Measurements from ENCODE around the gene FREY1. TPM values are rescaled to one million over a fixed set of nuclear protein-coding genes. Genes with fewer than 3 reads are reported as not detected.

FREY1 gene
- total RNA-seq, 1 donor from 2014 or later, result not detected

DNA sequence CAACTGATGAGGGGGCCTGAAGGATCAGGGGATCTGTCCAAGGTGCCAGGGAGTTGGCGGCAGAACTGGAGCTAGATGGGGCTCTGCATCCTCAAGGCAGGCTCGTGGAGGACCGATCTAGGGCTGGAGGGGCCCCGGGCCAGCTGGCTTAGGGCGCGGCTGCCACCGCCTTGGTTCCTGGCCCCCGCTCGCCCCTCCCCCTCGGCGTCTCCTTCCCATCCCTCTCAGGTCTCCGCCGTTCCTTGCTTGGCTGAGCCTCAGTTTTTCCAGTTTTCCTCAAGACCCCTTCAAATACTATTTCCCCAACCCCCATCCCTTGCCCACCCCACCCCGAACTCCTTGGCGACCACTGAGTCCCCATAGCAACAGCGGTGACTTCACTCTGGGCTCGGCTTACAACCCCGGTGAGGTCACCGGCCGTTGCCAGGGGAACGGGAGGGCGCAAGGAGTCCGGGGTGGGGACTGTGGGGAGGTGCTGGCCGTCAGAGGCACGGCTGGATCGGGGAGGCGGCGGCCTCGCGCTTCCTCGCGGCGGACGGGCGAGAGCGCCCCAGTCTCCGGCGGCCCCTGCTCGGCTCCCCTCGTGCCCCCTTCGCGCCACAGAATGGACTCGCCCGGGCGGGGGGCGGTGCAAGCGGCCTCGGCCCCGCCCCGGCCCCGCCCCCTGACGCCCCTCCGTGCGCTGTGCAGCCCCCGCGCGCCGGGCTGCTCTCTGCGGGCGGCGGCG lies 7.5 kb downstream of the FREY1 start:
- TF ChIP-seq, protein P1, sequence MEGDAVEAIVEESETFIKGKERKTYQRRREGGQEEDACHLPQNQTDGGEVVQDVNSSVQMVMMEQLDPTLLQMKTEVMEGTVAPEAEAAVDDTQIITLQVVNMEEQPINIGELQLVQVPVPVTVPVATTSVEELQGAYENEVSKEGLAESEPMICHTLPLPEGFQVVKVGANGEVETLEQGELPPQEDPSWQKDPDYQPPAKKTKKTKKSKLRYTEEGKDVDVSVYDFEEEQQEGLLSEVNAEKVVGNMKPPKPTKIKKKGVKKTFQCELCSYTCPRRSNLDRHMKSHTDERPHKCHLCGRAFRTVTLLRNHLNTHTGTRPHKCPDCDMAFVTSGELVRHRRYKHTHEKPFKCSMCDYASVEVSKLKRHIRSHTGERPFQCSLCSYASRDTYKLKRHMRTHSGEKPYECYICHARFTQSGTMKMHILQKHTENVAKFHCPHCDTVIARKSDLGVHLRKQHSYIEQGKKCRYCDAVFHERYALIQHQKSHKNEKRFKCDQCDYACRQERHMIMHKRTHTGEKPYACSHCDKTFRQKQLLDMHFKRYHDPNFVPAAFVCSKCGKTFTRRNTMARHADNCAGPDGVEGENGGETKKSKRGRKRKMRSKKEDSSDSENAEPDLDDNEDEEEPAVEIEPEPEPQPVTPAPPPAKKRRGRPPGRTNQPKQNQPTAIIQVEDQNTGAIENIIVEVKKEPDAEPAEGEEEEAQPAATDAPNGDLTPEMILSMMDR (conservative IDR thresholded peaks at IDR 0.05; ENCODE audit: low read depth, low read length), result no peak
- no peak for DNase-seq (ENCODE audit: low read depth)
- H3K4me3 ChIP-seq (ENCODE audit: low read depth, low read length), result peak overlapping the region; percentile 61

DNA sequence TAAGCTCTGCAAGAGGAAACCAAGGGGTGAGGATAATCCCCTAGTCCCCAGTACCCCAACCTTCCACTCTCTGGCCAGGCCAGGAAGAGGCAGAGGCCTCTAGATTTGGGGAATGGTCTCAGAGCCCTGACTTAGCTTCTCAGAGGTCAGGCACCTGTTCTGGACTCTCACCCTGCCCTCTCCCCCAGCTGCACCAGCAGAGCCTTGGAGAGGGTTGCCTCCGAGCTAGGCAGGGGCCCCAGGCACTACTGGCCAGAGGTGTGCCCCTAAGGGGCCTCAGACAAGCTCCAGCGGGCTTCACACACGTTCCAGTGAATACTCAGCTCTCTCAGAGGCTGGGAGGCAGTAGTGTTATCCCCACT lies 8.0 kb downstream of the FREY1 start:
- DNase-seq (ENCODE audit: low read depth), result no peak
- TF ChIP-seq, protein P1 (conservative IDR thresholded peaks at IDR 0.05; ENCODE audit: low read depth, low read length), result no peak
- no peak overlapping the region for H3K4me3 ChIP-seq (ENCODE audit: low read depth, low read length)

DNA sequence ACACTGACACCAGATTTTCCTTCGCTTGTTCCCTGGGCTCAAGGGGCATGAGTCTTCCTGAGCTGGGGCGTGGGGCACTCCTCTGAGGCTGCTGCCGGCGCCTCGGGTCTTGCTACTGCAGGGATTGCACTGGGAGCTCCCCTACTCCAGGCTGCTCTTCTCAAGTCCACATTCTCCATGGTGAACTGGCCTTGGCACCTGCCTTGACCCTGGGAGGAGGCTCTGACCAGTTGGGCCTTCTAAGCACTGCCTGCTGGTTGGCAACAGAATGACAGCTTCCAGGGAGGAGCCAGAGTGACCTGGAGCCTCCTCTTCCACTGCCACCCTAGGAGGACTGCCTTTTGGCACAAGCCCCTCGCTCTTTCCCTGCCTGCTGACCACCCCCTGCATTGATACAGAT lies 9.5 kb downstream of the FREY1 start:
- no peak for DNase-seq (ENCODE audit: low read depth)
- TF ChIP-seq, protein P1 (conservative IDR thresholded peaks at IDR 0.05; ENCODE audit: low read depth, low read length), result no peak
- H3K4me3 ChIP-seq (ENCODE audit: low read depth, low read length), result no peak overlapping the region

DNA sequence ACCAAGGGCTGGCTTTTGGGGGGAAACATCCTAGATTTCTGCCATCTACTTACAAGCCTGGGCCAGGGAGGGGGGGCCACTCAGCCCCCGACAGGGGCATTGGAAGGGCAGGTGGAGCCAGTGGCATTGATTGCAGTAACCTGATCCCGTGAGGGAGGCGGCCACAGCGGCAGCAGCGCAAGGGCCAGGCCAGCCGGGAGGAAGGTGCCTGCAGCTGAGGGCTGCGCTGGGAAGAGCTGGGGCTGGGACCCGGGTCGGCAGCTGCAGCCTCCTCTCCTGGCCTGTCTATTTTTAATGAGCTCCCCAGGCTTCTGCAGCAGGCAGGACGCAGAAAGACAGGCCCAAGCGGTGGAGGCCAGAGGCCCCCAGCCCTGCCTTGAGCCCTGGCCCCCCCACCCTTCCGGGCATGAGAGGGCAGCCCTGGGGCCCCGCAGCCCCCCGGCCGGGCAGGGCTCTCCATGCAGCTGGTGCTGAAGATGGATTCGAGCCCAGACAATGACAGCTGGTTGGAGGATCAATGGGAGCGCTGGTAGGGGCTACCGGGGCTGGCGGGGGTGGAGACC lies 10.6 kb downstream of the FREY1 start:
- TF ChIP-seq, protein P1 (conservative IDR thresholded peaks at IDR 0.05; ENCODE audit: low read depth, low read length), result no peak
- DNase-seq (ENCODE audit: low read depth), result no peak

DNA sequence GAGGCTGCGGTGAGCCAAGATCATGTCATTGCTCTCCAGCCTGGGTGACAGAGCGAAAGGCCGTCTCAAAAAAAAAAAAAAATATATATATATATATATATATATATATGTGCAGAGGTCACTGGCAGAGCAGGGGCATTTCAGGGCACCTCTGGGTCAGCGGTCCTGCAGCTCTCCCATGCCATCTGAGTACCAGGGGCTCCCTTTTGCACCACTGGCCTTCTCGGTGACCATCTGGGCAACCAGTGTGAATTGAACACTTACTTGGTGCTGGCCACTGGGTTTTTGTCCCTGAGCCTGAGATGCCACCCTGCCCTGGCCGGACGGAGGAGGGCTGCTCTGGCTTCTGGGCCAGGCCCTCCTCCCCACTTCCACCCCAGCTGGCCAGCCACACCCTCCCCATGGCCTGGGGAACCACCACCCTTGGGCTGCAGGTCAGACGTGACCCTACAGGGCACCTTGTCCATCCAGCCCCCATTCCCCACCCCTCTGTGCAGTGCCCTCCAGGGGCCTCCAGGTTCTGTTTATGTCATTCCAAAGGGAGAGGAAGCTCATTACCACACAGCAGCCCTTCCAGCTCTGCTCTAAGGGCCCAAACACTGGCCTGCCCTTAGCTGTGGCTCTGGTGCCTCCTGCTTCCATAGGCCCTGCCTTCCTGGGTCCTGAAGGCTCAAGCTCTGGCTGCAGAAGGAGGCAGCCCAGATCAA lies 11.4 kb downstream of the FREY1 start:
- DNase-seq (ENCODE audit: low read depth), result no peak
- H3K4me3 ChIP-seq (ENCODE audit: low read depth, low read length), result no peak overlapping the region
- TF ChIP-seq, protein P1 (conservative IDR thresholded peaks at IDR 0.05; ENCODE audit: low read depth, low read length), result no peak

More for the DNA sequence above, 10.6 kb downstream of the FREY1 start:
- H3K4me3 ChIP-seq (ENCODE audit: low read depth, low read length), result no peak overlapping the region

DNA sequence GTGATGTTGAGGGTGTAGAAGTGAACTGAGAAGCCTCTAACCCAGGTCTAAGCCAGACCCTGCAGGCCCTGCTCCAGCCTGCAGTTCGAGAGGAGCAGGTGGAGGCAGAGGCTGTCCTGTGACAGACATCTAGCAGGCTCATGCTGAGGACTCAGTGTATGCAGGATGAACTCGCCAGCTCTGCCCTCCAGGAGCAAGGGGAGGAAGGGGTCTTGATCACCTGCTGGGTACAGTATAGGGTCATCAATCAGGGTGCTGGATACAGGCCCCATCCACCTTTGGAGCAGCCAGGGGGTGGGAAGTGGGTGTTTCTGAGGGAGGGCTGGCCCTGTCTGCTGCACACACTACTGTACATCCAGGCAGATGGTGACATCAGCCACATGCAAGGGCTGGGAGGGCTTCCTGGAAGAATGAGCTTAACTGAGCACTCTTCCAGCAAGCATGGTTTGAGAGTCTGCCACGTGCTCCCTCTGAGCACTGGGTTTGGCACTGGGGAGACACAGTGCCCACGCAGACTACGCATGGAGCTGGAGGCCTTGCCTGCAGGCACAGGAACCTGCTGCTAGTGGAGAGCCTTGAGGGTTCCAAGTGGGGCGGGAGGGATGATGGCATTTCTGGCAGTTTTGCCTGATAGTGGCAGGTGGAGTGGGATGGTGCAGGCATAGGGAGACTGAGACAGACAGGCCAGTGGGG lies 12.4 kb downstream of the FREY1 start:
- DNase-seq (ENCODE audit: low read depth), result no peak
- H3K4me3 ChIP-seq (ENCODE audit: low read depth, low read length), result no peak overlapping the region
- TF ChIP-seq, protein P1 (conservative IDR thresholded peaks at IDR 0.05; ENCODE audit: low read depth, low read length), result no peak

Data from epithelial cell of proximal tubule (primary cell).